ENCODE results near the gene CLDN20.

- TF ChIP-seq CTCF (conservative IDR thresholded peaks at IDR 0.05 in 1 of 2, IDR thresholded peaks at IDR 0.05 in 1 of 2; ENCODE audit: low read depth in 1 of 2, low read length in 2 of 2) (no peak), EZH2 (IDR thresholded peaks at IDR 0.05; ENCODE audit: low read length, missing control alignments) (no peak)
Observed at GRCh38 chr6:155284775-155285174, 21.0 kb downstream of the CLDN20 start.

Data from fibroblast of lung (primary cell).